ENCODE data around the gene DDX47.
"Not testable (repeated sequence)": the region's sequence is repeated elsewhere in the genome, so short reads cannot be mapped to it uniquely, and the experiment has no call there.

- not testable (repeated sequence) for TF ChIP-seq CTCF (IDR thresholded peaks at IDR 0.05); ZFX (IDR thresholded peaks at IDR 0.05; ENCODE audit: borderline replicate concordance)
These were observed 7.2 kb downstream of the DDX47 start for GRCh38 chr12:12820376-12820775.

Measured in 22Rv1 (cell line).